RWPE1 (cell line): ENCODE measurements around the gene CDK7.

ENCODE experiments used
- CTCF ChIA-PET: fragments of 350-600 bp; sonication (Branson Sonifier 250); formaldehyde crosslinking; extraction: SDS; loops from one replicate; lab custom pipeline; 2021; lab: Yijun Ruan, JAX
- POLR2A ChIA-PET: fragments of 400-600 bp; formaldehyde crosslinking; extraction: SDS; loops from one replicate; lab custom pipeline; 2020; ENCODE audit warnings: antibody characterized with exemption; ENCODE audit not compliant: low non-redundant PET; lab: Yijun Ruan, JAX
- DNase-seq: peaks from one replicate; pipeline ENCODE4 v3.0.0; 2012; ENCODE audit warnings: low spot score
- H3K27ac ChIP-seq: fragments of 450-650 bp; 2 replicates; pipeline ENCODE4 v1.5.1; 2017
- TF ChIP-seq, protein P1 (sequence below): fragments of 450-650 bp; conservative IDR thresholded peaks from 2 replicates; pipeline ENCODE4 v1.5.1; 2017; ENCODE audit warnings: low read depth, mild to moderate bottlenecking

Gene CDK7

DNA sequence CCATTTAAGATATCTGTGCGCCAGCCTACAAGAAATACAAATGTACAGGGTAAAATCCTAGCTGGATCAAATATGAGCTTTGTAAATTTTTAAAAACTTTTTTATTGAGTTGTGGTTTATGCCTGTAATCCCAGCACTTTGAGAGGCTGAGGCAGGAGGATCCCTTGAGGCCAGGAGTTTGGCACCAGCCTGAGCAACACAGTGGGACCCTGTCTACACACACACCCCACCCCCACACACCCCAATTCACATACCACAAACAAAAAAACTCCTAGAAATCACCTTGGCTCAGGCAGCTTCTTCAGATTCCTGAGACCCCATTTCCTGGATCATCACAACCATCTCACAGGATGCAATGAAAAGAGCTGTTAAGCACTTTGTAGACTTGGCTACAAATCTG is 46.4 kb downstream of the CDK7 start:
- no peak for DNase-seq
- ChIA-PET POLR2A (interaction anchor here (0.7 kb wide), 1 partner anchor 10 kb away, joined by 3 read pairs; no protein-coding TSS in a partner anchor), CTCF (interaction anchor here (1.2 kb wide), 1 partner anchor 120 kb away, joined by 4 read pairs; no protein-coding TSS in a partner anchor)
- TF ChIP-seq, protein P1, sequence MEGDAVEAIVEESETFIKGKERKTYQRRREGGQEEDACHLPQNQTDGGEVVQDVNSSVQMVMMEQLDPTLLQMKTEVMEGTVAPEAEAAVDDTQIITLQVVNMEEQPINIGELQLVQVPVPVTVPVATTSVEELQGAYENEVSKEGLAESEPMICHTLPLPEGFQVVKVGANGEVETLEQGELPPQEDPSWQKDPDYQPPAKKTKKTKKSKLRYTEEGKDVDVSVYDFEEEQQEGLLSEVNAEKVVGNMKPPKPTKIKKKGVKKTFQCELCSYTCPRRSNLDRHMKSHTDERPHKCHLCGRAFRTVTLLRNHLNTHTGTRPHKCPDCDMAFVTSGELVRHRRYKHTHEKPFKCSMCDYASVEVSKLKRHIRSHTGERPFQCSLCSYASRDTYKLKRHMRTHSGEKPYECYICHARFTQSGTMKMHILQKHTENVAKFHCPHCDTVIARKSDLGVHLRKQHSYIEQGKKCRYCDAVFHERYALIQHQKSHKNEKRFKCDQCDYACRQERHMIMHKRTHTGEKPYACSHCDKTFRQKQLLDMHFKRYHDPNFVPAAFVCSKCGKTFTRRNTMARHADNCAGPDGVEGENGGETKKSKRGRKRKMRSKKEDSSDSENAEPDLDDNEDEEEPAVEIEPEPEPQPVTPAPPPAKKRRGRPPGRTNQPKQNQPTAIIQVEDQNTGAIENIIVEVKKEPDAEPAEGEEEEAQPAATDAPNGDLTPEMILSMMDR, result no peak
- no peak overlapping the region for H3K27ac ChIP-seq

- H3K27ac ChIP-seq, result no peak overlapping the region
- ChIA-PET CTCF (interaction anchor here (0.6 kb wide), 1 partner anchor 19 kb away, joined by 4 read pairs; no protein-coding TSS in a partner anchor), POLR2A (no interaction called here)
- no peak for DNase-seq
- TF ChIP-seq, protein P1, result no peak
Observed at GRCh38 chr5:69284203-69284602, 49.5 kb downstream of the CDK7 start.

- ChIA-PET POLR2A (no interaction called here), CTCF (no interaction called here)
- TF ChIP-seq, protein P1, result no peak
Observed at GRCh38 chr5:69285448-69286116, 50.9 kb downstream of the CDK7 start.

DNA sequence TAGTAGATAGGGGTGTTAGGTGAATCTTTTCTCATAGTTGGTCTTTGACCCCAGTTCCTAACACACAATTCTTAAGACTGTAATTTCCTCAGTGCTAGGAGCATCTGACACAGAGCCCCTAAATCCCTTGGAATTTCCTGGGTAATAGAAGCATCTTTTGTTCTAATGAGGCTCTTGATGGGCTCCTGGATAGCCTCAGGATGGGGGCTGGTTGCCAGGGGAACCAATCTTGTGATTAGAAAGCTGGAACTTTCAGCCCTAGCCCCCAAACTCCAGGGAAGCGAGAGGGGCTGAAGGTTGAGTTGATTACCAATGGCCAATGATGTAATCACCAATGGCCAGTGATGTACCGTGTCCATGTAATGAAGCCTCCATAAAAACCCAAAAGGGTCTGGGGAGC is 53.4 kb downstream of the CDK7 start:
- no peak overlapping the region for H3K27ac ChIP-seq
- ChIA-PET POLR2A (no interaction called here), CTCF (interaction anchor here (0.7 kb wide), 1 partner anchor 69 kb away, joined by 3 read pairs; no protein-coding TSS in a partner anchor)
- TF ChIP-seq, protein P1, result no peak
- DNase-seq, result no peak

More at GRCh38 chr5:69285448-69286116, 50.9 kb downstream of the CDK7 start:
- H3K27ac ChIP-seq, result 0 out of 2 replicates have a peak overlapping the region, but pooled peaks have one; percentile 15
- no peak for DNase-seq

DNA sequence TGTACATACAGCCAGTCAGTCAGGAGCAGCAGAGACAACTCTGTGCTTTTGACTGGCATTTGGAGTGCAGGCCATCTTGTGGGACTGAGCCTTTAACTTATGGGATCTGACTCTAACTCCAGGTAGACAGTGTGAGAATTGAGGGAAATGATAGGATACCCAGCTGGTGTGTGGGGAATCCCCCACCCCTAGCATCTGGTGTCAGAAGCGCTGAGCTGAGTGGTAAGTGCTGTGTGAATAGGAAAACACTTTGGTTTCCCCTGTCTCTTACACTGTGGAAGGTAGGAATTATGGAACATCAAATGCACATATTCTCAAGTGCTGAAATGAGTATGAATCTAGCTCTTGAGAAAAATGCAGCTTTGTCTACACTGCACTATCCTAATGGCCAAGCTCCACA is 54.0 kb downstream of the CDK7 start:
- POLR2A ChIA-PET, result no interaction called here
- DNase-seq, result no peak
- TF ChIP-seq, protein P1, result no peak
- no peak overlapping the region for H3K27ac ChIP-seq
- CTCF ChIA-PET, result interaction anchor here (0.5 kb wide), 1 partner anchor 203 kb away, joined by 4 read pairs; no protein-coding TSS in a partner anchor

DNA sequence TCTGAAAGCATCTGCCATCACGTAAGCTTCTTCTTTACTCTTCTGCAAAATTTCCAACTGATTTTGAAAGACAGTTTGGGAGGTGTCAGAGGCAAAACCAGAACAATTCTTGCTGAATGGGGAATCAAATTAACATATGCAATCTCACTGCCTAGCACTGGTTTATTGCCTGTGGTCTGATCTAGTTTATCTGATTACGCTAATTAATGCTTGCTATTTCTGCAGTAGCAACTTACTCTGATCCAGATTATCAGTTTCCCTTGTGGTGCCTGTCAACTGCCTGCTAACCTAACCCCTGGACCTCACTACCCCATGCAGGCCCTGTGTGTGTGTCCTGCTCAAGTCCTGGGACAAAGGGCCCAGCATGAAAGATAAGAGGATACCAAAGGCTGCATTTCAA is 57.6 kb downstream of the CDK7 start:
- DNase-seq, result no peak
- POLR2A ChIA-PET, result no interaction called here
- CTCF ChIA-PET, result interaction anchor here (0.6 kb wide), 1 partner anchor 448 kb away, joined by 4 read pairs; no protein-coding TSS in a partner anchor
- TF ChIP-seq, protein P1, result no peak
- no peak overlapping the region for H3K27ac ChIP-seq
